Osteoblast (primary cell): Measurements from ENCODE around the gene EIF3B. TPM values are rescaled to one million over a fixed set of nuclear protein-coding genes. Genes with fewer than 3 reads are reported as not detected.
A peak's percentile ranks its signal among the peaks of the same experiment; 100 is the strongest.

Experiments used
- DNase-seq: peaks from one replicate; pipeline ENCODE4 v3.0.0; 2011; ENCODE audit warnings: low spot score, mixed read lengths; ENCODE audit not compliant: insufficient read length; ENCODE audit errors: missing footprints
- H2AFZ ChIP-seq: 2 replicates; pipeline ENCODE4 v1.6.0; 2011; ENCODE audit warnings: mild to moderate bottlenecking, low read length
- H3K27ac ChIP-seq: 2 replicates; pipeline ENCODE4 v1.5.1; 2011; ENCODE audit warnings: mild to moderate bottlenecking, low read depth, low read length, moderate library complexity
- H3K27me3 ChIP-seq: 2 replicates; pipeline ENCODE4 v1.6.0; 2012; ENCODE audit warnings: mild to moderate bottlenecking, control low read depth, inconsistent platforms, low read length, moderate library complexity; ENCODE audit not compliant: insufficient read depth
- H3K36me3 ChIP-seq: 2 replicates; pipeline ENCODE4 v1.5.1; 2011; ENCODE audit warnings: mild to moderate bottlenecking, low read length, control low read depth, moderate library complexity; ENCODE audit not compliant: insufficient read depth
- H3K4me1 ChIP-seq: 2 replicates; pipeline ENCODE4 v1.5.1; 2011; ENCODE audit warnings: mild to moderate bottlenecking, low read length, control low read depth, moderate library complexity; ENCODE audit not compliant: insufficient read depth
- H3K4me2 ChIP-seq: 2 replicates; pipeline ENCODE4 v1.6.0; 2011; ENCODE audit warnings: mild to moderate bottlenecking, low read length; ENCODE audit not compliant: insufficient read depth
- H3K4me3 ChIP-seq: fragments of 200-600 bp; sonication (generic); 3 replicates; pipeline ENCODE4 v1.5.1; 2012; ENCODE audit warnings: mild to moderate bottlenecking, low read length, inconsistent platforms; ENCODE audit not compliant: insufficient read depth
- H3K79me2 ChIP-seq: 2 replicates; pipeline ENCODE4 v1.6.0; 2012; ENCODE audit warnings: mild to moderate bottlenecking, low read length, control low read depth, inconsistent platforms; ENCODE audit not compliant: insufficient read depth
- H3K9me3 ChIP-seq: 2 replicates; pipeline ENCODE4 v1.5.1; 2011; ENCODE audit warnings: low read depth, low read length, control low read depth
- H4K20me1 ChIP-seq: 2 replicates; pipeline ENCODE4 v1.6.0; 2012; ENCODE audit warnings: mild to moderate bottlenecking, low read length, control low read depth; ENCODE audit not compliant: insufficient read depth
- total RNA-seq: library from RNA; depleted of rRNA; stranded (reverse); fragments of >200 nt; gene quantifications from 2 replicates; pipeline ENCODE4 v1.2.3, GENCODE V29; 2012
- TF ChIP-seq, protein P1 (sequence below): IDR thresholded peaks from 2 replicates; pipeline ENCODE4 v1.5.1; 2011; ENCODE audit warnings: mild to moderate bottlenecking, low read depth, low read length, moderate library complexity; ENCODE audit errors: extremely low read depth

EIF3B gene
- total RNA-seq, 1 donor = 176 TPM

DNA sequence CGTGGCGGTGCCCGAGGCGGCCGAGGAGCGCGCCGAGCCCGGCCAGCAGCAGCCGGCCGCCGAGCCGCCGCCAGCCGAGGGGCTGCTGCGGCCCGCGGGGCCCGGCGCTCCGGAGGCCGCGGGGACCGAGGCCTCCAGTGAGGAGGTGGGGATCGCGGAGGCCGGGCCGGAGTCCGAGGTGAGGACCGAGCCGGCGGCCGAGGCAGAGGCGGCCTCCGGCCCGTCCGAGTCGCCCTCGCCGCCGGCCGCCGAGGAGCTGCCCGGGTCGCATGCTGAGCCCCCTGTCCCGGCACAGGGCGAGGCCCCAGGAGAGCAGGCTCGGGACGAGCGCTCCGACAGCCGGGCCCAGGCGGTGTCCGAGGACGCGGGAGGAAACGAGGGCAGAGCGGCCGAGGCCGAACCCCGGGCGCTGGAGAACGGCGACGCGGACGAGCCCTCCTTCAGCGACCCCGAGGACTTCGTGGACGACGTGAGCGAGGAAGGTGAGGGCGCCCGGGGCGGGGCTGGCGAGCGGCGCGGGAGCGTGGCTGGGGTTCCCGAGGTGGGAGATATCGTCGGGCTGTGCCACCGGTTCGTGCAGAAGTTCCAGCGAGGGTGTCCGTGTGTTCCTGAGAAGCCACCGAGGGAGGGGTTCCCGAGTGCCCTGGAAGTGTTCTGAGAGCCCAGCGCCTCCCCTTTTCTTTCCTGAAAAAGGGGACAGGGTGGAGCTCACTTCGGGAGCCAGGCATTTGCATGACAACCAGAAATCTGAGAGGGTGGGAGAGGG, 495 bp downstream of the EIF3B start:
- Histone ChIP-seq H2AFZ (no peak overlapping the region), H4K20me1 (peaks cover 44% of the 10 kb centered on the region), H3K4me3 (peak overlapping the region; percentile 96), H3K27me3 (no peaks in the 10 kb centered on the region), H3K4me1 (peaks cover 26% of the 10 kb centered on the region), H3K9me3 (no peaks in the 10 kb centered on the region), H3K79me2 (peaks cover 68% of the 10 kb centered on the region), H3K36me3 (peaks cover 33% of the 10 kb centered on the region), H3K4me2 (peak overlapping the region; percentile 99), H3K27ac (peak overlapping the region; percentile 100)
- TF ChIP-seq, protein P1, sequence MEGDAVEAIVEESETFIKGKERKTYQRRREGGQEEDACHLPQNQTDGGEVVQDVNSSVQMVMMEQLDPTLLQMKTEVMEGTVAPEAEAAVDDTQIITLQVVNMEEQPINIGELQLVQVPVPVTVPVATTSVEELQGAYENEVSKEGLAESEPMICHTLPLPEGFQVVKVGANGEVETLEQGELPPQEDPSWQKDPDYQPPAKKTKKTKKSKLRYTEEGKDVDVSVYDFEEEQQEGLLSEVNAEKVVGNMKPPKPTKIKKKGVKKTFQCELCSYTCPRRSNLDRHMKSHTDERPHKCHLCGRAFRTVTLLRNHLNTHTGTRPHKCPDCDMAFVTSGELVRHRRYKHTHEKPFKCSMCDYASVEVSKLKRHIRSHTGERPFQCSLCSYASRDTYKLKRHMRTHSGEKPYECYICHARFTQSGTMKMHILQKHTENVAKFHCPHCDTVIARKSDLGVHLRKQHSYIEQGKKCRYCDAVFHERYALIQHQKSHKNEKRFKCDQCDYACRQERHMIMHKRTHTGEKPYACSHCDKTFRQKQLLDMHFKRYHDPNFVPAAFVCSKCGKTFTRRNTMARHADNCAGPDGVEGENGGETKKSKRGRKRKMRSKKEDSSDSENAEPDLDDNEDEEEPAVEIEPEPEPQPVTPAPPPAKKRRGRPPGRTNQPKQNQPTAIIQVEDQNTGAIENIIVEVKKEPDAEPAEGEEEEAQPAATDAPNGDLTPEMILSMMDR = no peak
- DNase-seq = peak; percentile 80

DNA sequence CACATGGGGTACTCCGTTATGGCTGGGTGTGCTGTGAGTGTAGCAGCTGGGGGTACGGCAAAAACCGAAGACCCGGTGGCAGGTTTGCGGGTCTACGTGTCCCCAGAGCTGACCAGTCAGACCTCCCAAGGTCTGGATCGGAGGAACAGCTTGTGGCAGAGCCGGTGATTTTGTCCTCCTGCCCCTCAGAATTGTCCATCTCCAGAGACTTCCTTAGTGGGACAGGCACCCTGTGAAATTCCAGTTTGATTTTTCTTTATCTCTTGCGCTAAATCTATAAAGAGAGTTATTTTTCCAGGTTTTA, 1.0 kb downstream of the EIF3B start:
- Histone ChIP-seq H3K27ac (peak overlapping the region; percentile 100), H3K9me3 (no peaks in the 10 kb centered on the region), H2AFZ (no peak overlapping the region), H3K27me3 (no peaks in the 10 kb centered on the region), H3K4me3 (peak overlapping the region; percentile 96), H3K79me2 (peaks cover 73% of the 10 kb centered on the region), H3K4me1 (peaks cover 26% of the 10 kb centered on the region), H3K4me2 (peak overlapping the region; percentile 99), H4K20me1 (peaks cover 49% of the 10 kb centered on the region), H3K36me3 (peaks cover 38% of the 10 kb centered on the region)
- DNase-seq = peak; percentile 91
- TF ChIP-seq, protein P1 = no peak

DNA sequence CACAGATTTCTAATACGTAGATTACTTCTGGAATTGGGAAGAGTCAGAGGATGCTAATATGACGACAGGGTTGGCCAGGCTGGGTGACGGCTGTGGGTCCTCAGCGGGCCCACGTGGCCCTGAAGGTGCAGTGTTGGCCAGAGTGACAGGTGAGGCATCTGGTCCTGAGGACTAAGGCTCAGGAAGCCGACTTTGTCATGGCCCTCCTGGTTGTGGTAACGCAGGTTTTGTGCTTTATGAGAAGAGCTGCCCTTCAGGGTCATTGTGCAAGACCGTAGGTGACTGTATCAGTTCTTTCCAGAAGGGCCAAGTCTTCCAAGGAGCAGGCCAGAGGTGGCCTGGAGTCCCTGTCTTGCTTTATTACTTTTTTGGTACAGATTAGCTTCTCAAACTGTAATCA, 2.5 kb downstream of the EIF3B start:
- H4K20me1 ChIP-seq = peaks cover 51% of the 10 kb centered on the region
- peak; percentile 88 for DNase-seq

DNA sequence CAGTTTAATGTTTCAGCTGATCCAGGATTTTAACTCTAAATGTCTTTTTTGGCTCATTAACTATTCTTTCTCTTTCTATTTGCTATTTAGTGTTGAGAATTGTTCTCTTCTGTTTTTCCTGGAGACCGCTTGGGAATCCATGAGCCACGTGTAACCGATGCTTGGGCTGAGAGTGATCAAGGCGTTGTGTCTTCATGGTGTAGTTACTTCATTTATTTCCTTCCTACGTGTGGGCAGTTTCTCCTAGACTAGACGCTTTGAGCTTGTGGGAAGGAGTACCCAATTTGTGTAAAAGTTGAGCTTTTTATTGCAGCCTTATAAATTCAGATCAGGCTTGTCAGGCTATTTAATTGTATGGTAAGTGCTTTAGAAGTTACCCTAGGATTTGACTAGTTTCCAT, 2.9 kb downstream of the EIF3B start:
- no peak for DNase-seq
- H3K36me3 ChIP-seq = peaks cover 51% of the 10 kb centered on the region
- H3K79me2 ChIP-seq = peaks cover 87% of the 10 kb centered on the region
- peaks cover 54% of the 10 kb centered on the region for H4K20me1 ChIP-seq
- H3K4me2 ChIP-seq = peak overlapping the region; percentile 99
- H3K27me3 ChIP-seq = no peaks in the 10 kb centered on the region
- no peak overlapping the region for H2AFZ ChIP-seq
- TF ChIP-seq, protein P1 = no peak
- H3K9me3 ChIP-seq = no peaks in the 10 kb centered on the region
- H3K27ac ChIP-seq = no peak overlapping the region
- H3K4me3 ChIP-seq = peak overlapping the region; percentile 18
- H3K4me1 ChIP-seq = peaks cover 26% of the 10 kb centered on the region

More for the DNA sequence above, 2.5 kb downstream of the EIF3B start:
- peaks cover 83% of the 10 kb centered on the region for H3K79me2 ChIP-seq
- H2AFZ ChIP-seq = no peak overlapping the region
- H3K27me3 ChIP-seq = no peaks in the 10 kb centered on the region
- H3K4me2 ChIP-seq = peak overlapping the region; percentile 99
- H3K27ac ChIP-seq = peak overlapping the region; percentile 46
- H3K36me3 ChIP-seq = peaks cover 47% of the 10 kb centered on the region
- TF ChIP-seq, protein P1 = no peak
- peak overlapping the region; percentile 18 for H3K4me3 ChIP-seq
- no peaks in the 10 kb centered on the region for H3K9me3 ChIP-seq
- peaks cover 26% of the 10 kb centered on the region for H3K4me1 ChIP-seq
